ENCODE measurements around the gene BTBD9. TPM values are rescaled to one million over a fixed set of nuclear protein-coding genes. Genes with fewer than 3 reads are reported as not detected.

The BTBD9 gene
- total RNA-seq, 1 experiment from 2014 or later = 8.9 TPM

GRCh38 chr6:38636027-38636426, 3.7 kb downstream of the BTBD9 start:
- no peak overlapping the region for H2BK5ac ChIP-seq (ENCODE audit: insufficient read length, low read length)
- no peaks in the 10 kb centered on the region for H3K23me2 ChIP-seq (ENCODE audit: insufficient read length, low read depth, low read length, poor library complexity, severe bottlenecking)
- no peak overlapping the region for H3T11ph ChIP-seq (ENCODE audit: low read length)
- H4K8ac ChIP-seq (replicated peaks; ENCODE audit: insufficient read length, low read depth, low read length) = no peak overlapping the region
- no peak overlapping the region for H2AFZ ChIP-seq (ENCODE audit: low read length)
- no peak overlapping the region for H3K4me2 ChIP-seq (ENCODE audit: insufficient read depth, insufficient read length, low read length)
- no peaks in the 10 kb centered on the region for H4K20me1 ChIP-seq (ENCODE audit: control insufficient read depth, insufficient read depth, insufficient read length)
- WGBS (ENCODE audit: extremely low coverage, insufficient read length, low lambda C conversion rate) = no CpG with 5 or more reads among the region's 1 CpG
- no peak overlapping the region for H2AK5ac ChIP-seq (ENCODE audit: insufficient read length, low read length)
- H3K23ac ChIP-seq (ENCODE audit: insufficient read length, low read depth, low read length) = no peak overlapping the region
- TF ChIP-seq CTCF (conservative IDR thresholded peaks at IDR 0.05) = no peak
- peaks cover 5% of the 10 kb centered on the region for H3K27me3 Mint-ChIP-seq (ENCODE audit: low read depth)
- no peak overlapping the region for H4K91ac ChIP-seq (ENCODE audit: insufficient read length, low read depth, low read length)
- no peaks in the 10 kb centered on the region for H3K36me3 Mint-ChIP-seq (ENCODE audit: insufficient read depth in 1 of 3, low read depth in 3 of 3)
- H3K27ac Mint-ChIP-seq = no peak overlapping the region
- no peak overlapping the region for H3K4ac ChIP-seq (ENCODE audit: low read depth, low read length)
- no peak overlapping the region for H2BK120ac ChIP-seq (ENCODE audit: low read depth, low read length, poor library complexity, severe bottlenecking)
- peaks cover 2% of the 10 kb centered on the region for H3K79me1 ChIP-seq (ENCODE audit: insufficient read depth, low read depth, low read length, poor library complexity, severe bottlenecking)
- DNase-seq = no peak
- H3K27me3 ChIP-seq (ENCODE audit: insufficient read depth, low read length) = no peaks in the 10 kb centered on the region; the same call in 1 of the 2 replicates
- H3K4me1 Mint-ChIP-seq = peaks cover 11 to 12% of the 10 kb centered on the region in 2 experiments
- no peak overlapping the region for H3K14ac ChIP-seq (ENCODE audit: insufficient read depth, low read length)
- H3K27ac ChIP-seq (ENCODE audit: insufficient read length, low read depth, low read length) = no peak overlapping the region
- no peak overlapping the region for H3K4me3 Mint-ChIP-seq
- H2BK15ac ChIP-seq (ENCODE audit: low read depth, low read length) = no peak overlapping the region
- no peak overlapping the region for H3K9ac ChIP-seq (ENCODE audit: extremely low read depth, insufficient read length, low read length)
- no peak overlapping the region for H4K5ac ChIP-seq (ENCODE audit: insufficient read length, low read depth, low read length)
- H3K79me2 ChIP-seq (ENCODE audit: insufficient read depth, low read length) = no peaks in the 10 kb centered on the region; the same call in 1 of the 2 replicates
- H3K9me3 Mint-ChIP-seq = no peaks in the 10 kb centered on the region
- H3K9me3 ChIP-seq (ENCODE audit: control insufficient read depth, low read depth, low read length) = no peaks in the 10 kb centered on the region
- no peak overlapping the region for H3K18ac ChIP-seq (ENCODE audit: insufficient read length, low read depth, low read length)
- H3K4me1 ChIP-seq (ENCODE audit: insufficient read depth, low read length) = no peaks in the 10 kb centered on the region; the same call in 1 of the 2 replicates
- no peak overlapping the region for H3K56ac ChIP-seq (ENCODE audit: insufficient read length, low read depth, low read length)
- no peak overlapping the region for H2BK12ac ChIP-seq (ENCODE audit: insufficient read length, low read depth, low read length)
- no peak overlapping the region for H2BK20ac ChIP-seq (ENCODE audit: low read depth, low read length, poor library complexity, severe bottlenecking)

All from H9 (cell line).